Tibial nerve (tissue), 4 donors: ENCODE measurements around the gene KCMF1.

ENCODE experiments used
- CTCF ChIP-seq, 5 experiments: fragments of 200-600 bp in 3 of 5; fragments of 450-650 bp in 2 of 5; sonication (generic) in 3 of 5; IDR thresholded peaks; one replicate each; pipeline ENCODE4 v1.5.1; 2016 to 2019; ENCODE audit warnings: antibody characterized with exemption in 5 of 5, mild to moderate bottlenecking in 3 of 5, moderate library complexity in 2 of 5
- EP300 ChIP-seq, 2 donors: sonication (generic); formaldehyde crosslinking; IDR thresholded peaks; one replicate each; pipeline ENCODE4 v1.6.1; 2017; ENCODE audit warnings: antibody characterized with exemption in 2 of 2, mild to moderate bottlenecking in 1 of 2

GRCh38 chr2:84942964-84943421 lies 28.0 kb upstream of the KCMF1 start:
- TF ChIP-seq EP300 (IDR thresholded peaks at IDR 0.05) (no peak), CTCF (IDR thresholded peaks at IDR 0.05) (no peak)
